Germinal center (tissue), 1 donor: ENCODE data around the gene CDIPT.
"Not testable (repeated sequence)": the region's sequence is repeated elsewhere in the genome, so short reads cannot be mapped to it uniquely, and the experiment has no call there.

ENCODE experiments used
- DNase-seq: peaks from one replicate; pipeline ENCODE4 v3.0.0; 2012; ENCODE audit warnings: mixed read lengths, low spot score

Gene CDIPT, protein sequence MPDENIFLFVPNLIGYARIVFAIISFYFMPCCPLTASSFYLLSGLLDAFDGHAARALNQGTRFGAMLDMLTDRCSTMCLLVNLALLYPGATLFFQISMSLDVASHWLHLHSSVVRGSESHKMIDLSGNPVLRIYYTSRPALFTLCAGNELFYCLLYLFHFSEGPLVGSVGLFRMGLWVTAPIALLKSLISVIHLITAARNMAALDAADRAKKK

DNA sequence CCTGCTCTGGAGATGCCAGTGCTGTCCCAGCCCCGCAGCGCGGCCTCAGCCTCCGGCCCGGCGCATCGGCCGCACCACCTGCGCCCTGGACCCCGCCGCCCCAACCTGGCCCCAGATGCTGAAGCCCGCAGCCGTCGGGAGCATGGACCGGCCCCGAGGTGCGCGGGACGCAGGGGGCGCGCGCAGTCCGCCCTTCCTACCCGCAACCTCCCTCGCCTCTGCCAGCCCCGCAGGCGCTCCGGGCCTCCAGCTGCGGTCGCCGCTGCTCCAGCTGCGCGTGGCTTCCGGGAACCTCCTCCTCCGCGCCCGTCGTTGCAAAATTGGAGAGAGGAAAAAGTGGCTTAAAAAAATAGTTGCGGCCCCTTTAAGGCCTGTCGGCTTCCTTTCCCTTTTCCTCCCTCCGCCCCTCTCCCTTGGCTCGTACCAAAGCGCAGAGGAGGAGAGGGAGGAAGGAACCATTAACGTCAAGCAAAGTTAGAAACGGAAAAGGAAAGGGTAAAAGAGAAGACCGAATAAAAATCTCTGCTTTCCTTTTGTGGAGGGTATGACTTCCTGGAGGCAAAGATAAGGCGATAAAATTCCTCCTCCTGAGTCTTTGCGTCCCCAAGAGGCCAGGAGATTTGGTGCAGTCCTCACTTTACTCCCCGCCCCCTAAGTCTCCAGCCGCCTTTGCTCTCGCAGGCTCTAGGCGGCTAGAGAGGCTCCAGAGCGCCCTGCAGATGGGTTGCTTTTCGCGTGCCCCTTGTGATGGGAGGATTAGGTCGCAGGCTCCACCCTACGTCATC lies at the start of gene CDIPT:
TSS of gene CDIPT (minus strand) at position 343 of the 785 bp plus-strand sequence. CDS start 369 bp downstream, outside the sequence.
- DNase-seq = peak; percentile 91

DNA sequence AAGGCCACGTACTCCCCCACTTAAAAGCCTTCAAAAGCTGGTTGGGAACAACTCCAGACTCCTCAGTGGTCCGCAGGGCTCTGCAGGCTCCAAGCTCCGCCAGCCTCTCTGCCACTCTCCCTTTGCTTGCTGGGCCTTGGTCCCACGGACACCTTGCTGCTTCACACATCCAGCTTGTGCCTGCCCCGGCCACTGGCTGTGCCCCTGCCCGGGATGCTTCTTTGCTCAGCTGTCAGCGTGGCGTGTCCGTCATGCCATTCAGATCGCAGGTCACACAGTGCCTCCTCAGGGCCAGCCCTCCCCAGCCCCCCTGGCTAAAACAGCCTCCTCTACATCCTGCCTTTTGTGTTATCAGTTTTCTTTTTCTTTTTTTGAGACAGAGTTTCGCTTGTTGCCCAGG lies 49.1 kb upstream of the CDIPT start:
- no peak for DNase-seq

DNA sequence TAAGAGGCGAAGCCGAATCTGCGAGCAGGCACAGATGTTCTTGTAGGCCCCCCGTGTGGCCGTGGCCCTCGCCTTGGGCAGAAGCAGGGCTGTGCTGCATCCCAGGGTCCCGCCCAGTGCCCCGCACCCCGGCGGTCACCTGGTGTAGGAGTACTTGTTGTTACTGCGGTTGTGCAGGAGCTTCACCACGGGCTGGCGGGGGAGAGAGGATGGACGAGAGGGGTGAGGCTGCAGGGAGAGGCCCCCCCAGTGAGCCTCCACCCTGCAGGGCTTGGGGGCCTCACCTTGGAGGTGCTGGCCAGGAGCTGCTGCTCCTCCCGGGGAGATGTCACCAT lies 48.6 kb upstream of the CDIPT start:
- no peak for DNase-seq

DNA sequence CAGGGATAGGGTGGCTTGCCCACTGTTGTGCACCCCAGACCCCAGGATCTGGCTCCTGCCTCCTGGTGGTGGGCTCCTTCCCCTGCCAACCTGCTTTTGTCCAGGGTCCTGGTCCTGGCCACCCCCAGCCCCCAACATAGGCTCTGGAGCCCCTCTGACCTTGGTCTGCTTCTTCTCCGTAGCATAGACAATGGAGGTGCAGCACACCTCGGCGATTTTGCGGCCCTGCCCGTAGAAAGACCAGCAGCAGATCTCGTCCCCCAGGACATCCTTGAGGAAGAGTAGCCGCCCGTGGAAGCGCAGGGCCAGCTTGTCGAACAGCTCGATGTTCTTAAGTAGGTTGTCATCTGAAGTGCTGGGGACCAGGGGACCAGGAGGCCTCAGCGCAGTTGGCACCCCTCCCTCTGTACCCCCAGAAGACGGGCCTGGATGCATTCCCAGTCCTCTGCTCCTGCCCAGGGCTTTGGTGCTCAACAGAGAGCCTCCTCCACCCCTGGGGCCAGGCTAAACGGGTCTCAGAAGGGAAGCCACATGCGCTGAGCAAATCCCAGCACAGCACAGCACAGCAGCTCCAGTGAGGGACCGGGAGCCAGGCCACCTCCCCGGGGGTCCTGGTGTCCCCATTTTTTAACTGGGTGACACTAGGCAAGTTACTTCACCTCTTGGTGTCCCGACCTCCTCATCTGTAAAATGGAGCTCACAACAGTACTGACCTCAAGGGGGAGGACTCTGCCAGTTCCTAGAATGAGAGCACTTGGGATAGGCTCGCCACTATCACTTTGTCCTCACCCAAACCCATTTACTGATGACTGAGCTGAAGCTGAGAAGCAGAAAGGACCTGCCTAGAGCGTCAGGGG lies 48.0 kb upstream of the CDIPT start:
- no peak for DNase-seq

DNA sequence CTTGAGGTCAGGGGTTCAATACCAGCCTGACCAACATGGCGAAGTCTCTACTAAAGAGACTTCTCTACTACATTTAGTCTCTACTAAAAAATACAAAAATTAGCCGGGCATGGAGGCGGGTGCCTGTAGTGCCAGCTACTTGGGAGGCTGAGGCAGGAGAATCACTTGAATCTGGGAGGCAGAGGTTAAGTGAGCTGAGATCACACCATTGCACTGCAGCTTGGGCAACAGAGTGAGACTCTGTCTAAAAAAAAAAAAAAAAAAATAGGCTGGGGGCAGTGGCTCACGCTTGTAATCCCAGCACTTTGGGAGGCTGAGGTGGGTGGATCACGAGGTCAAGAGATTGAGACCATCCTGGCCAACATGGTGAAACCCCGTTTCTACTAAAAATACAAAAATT lies 46.8 kb upstream of the CDIPT start:
- not testable (repeated sequence) for DNase-seq

DNA sequence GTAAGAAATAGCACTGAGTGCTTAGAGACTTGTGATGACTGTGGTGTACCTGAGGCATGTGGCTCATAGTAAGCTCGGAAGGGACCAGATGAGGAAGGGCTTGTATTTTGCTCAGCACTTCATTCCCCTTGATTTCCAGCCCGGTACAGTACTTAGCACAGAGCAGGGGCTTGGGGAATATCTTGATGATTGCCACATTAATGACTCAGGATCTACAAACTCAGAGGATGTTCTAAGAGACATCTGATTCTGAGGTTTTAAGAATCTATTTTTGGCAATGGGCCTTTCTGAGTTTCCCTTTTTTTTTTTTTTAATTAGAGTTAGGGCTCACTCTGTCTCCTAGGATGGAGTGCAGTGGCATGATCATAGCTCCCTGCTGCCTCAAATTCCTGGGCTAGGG lies 46.4 kb upstream of the CDIPT start:
- DNase-seq = no peak

DNA sequence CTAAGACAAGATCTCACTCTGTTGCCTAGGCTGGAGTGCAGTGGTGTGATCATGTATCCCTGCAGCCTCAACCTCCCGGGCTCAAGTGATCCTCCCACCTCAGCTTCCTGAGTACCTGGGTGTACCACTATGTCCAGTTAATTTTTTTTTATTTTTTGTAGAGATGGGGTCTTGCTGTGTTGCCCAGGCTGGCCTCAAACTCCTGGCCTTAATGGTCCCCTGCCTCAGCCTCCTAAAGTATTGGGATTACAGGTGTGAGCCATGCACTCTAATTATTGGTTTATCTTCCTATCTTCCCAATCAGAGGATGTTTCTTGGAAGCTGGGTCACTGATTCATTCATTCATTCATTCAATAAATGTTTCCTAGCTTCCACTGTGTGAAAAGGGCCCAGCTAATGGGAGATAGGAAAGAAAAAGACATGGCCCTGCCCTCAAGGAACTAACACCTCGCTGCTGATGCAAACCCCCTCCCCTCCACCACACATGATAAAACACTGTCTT lies 45.7 kb upstream of the CDIPT start:
- no peak for DNase-seq

DNA sequence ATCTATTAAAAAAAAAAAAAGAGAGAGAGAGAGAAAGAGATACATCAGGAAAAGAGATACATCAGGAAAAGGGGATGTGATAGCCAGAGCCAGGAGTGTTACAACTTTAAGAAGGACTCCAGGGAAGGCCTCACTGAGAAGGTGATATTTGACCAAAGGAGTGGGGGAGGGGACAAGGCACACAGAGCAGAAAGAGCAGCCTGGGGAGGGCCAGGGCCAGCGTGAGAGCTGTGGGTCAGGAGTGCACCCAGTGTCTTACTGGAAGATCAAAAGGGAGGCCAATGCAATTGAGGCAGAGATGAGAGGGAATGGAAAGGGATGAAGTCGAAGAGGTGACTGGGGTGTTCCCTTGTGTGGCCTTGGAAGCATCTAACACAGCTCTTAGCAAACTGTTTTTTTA lies 44.9 kb upstream of the CDIPT start:
- no peak for DNase-seq

DNA sequence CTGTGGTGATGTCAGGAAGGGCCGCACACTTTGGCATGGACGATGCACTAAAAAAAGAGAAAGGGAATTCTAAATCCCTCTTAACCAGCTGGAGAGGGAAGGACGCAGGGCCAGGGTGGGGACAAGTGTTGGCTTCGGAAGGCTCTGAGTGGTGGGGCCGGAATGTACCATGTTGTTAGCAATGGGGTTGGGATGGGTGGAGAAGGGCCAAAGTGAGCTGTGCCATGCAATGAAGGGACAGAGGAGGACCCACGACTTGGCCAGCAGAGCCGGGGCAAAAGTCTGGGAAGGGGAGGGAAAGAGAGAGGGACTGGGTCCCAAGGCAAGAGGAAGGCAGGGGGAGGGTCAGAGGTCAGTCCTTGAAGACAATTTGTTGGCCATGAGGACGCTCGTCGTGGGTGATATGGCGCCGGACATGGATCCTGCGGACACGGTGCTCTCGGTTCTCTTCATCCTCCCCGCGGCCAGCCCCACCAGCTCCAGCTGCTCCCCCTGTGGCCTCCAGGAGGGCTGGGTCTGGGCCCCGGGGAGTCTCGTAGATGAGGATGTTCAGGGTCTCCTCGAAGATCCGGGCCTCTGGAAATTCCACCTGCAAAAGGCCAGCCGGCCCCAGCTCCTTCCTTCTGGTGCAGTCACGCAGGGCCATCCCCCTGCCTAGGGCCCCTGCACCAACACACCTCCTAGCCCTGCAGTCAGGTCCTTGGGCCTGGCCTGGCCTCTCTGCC lies 43.7 kb upstream of the CDIPT start:
- no peak for DNase-seq

DNA sequence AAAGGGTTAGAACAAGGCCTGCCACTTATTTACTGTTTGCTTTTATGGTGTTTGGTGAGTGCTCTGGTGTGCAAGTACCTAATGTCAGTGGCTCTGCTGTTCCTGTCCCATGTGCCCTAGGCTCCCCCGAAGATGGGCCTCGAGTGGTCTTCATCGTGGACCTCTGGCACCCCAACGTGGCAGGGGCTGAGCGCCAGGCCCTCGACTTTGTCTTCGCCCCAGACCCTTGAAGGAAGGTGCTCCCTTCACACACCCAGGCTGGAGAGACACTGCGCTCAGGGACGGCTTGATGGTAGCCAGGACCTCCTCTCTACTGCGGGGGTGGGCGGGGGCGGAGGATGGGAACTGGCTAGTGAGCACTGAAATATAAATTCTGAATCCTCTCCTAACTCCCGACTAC lies 42.6 kb upstream of the CDIPT start:
- no peak for DNase-seq

DNA sequence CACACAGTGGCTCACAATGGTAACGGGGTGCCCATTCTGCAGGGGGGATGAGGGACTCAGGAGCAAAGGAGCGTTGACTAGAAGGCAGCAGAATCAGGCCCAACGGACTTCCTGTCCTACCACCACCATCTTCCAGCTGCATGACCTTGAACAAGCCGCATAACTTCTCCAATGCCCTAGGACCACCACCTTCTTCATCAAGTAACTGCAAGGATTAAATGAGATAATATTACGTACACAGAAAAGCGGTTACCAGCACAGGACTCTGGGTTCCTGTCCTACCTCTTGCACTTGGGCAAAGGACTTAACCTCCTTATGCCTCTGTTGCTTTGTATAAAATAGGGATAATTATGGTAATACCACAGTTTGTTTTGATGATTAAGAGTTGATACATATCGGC lies 41.9 kb upstream of the CDIPT start:
- no peak for DNase-seq

DNA sequence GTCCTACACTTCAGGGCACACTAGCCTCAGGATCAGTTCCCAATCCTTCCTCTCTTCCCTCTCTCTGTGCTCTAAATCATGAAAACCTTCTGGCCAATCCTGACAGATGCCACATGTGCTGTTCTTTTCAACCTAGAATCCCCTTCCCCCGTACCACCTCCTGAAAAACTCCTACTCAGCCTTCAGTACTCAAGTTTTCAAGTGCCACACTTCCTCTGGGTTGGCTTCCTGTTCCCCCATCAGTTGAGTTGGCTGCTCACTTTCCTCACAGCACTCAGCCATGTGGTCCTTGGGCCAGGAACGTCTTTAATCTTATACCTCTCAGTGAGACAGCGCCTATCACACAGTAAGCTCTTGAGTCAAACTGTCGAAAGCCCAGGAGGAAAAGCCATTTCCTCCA lies 40.6 kb upstream of the CDIPT start:
- DNase-seq = no peak

DNA sequence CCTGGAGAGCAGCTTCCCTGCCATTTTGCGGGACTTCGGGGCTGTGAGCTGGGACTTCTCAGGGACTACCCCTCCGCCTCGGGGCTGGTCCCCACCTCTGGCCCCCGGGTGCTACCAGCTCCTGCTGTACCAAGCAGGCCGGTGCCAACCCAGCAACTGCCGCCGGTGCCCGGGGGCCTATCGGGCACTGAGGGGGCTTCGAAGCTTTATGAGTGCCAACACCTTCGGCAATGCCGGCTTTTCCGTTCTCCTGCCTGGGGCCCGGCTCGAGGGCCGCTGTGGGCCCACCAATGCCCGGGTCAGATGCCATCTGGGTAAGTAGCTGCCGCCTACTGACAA lies 38.5 kb upstream of the CDIPT start:
- no peak for DNase-seq

DNA sequence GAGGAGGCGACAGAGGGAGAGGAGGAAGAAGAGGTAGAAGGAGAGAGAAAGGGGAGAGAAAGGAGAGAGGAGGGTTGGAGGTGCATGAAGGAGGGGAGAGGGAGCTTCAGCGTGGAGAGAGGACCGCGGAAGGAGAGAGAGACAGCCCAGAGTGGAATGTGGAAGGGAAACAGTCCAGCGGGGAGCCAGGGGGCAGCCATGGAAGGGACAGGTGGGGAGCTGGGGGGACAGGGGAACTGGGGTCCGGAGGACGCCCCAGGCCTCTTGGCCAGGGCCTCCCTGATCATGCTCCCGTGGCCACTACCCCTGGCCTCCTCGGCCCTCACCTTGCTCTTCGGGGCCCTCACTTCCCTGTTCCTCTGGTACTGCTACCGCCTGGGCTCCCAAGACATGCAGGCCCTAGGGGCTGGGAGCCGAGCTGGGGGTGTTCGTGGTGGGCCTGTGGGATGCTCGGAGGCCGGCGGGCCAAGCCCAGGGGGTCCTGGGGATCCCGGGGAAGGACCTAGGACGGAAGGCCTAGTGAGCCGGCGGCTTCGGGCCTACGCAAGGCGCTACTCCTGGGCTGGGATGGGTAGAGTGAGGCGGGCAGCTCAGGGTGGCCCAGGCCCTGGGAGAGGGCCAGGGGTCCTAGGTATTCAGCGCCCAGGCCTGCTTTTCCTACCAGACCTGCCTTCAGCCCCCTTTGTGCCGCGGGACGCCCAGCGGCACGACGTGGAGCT lies 38.0 kb upstream of the CDIPT start:
- no peak for DNase-seq

DNA sequence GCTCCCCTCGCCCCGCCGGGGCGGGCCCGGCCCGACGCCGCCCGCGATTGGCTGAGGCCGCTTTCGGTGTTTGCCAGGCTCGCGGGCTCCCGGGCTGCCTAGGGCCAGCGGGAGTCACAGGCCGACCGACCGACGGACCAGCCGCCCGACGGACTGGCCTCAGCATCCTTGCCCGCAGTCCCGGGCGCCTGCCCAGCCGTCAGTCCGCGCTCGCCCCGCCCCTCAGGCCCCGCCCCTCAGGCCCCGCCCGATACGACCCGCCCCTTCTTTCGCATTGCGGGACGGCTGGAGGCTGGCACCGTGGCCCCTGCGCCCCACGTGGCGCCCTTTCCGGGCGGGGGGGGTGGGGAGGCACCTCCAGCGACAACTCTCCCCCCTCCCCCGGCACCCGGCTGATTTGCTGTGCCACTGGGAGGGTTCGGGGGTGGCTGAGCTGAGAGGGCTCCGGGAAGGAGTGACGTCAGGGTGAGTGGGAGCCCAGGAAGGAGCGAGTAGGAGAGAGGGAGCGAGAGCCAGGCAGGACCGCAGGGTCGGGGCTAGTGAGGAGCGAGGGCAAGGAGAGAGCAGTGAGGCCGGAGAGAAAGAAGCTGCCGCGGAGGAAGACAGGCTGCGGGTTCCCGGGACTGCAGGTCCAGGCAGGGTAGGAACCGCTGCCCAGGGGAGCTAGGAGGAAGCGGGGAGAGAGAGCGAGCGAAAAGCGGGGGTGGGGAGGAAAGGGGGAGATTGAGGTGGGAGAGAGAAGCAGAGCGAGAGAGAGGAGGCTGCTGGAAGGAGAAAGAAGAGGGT lies 37.3 kb upstream of the CDIPT start, which contains the start of gene ASPHD1:
TSS of gene ASPHD1 (plus strand) at position 387 of the 786 bp plus-strand sequence. CDS start 484 bp downstream, outside the sequence.
- DNase-seq = peak; percentile 88

DNA sequence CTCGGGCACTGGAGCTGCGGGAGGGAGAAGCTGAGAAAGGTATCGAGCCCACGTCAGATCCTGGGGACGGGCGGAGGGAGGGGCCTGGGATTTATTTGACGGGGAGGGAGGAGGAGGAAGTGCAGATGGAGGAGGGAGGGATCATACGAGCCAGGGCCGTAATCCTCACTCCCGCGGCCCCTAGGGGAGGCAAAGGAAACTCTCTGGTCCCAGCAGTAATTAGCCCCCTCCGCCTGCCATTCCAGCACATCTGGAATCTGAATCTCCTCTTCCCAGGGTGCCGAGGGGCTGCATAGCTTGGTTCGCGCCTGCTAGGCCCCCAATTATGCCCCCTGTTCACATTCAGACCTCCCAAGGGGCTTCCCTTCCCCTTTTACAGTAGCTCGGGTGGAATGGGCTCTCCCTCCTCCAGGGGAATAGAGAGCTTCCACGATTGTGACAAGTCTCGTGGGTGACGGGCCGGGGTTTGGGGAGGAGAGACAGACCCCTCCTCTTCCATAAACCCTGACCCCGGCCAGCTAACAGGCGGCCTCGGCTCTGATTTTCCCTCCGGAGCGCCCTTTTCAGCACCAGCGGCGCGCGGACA lies 36.6 kb upstream of the CDIPT start, which contains the start of gene SEZ6L2:
TSS of gene SEZ6L2 (minus strand) at position 35 of the 586 bp plus-strand sequence. CDS start 531 bp downstream, outside the sequence.
- no peak for DNase-seq

DNA sequence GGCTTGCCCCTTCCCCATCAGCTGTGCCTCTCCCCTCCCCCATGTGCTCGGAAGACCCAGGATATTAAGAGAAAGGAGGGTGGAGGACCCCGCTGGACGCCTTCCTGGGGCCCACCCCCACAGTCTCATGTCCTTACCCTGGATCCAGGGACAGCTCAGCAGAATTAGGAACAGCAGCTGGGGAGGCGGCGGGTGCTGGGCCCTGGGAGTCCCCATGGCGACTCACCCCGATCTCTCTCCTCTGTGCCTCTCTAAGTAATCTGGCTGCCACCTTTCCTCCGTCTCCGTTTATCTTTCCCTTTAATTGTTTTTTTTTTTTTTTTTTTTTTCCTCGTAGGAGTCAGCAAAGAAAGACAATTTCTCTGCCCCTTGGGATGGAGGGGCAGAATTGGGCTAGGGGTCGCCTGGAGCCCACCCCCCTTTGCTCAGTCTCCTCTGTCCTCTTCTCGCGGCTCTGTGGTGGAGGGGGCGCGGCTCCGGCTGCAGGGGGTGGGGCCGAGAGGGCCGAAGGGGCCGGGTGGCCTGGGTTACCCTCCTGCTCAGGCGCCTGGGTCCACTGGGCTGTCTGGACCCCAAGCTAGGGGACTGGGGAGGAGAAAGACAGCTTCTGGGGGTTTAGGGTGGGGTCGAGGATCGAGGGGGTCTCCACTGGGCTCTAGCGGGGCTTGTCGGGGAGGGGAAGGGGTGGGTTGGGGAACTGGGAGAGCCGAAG lies 35.9 kb upstream of the CDIPT start:
- DNase-seq = no peak

DNA sequence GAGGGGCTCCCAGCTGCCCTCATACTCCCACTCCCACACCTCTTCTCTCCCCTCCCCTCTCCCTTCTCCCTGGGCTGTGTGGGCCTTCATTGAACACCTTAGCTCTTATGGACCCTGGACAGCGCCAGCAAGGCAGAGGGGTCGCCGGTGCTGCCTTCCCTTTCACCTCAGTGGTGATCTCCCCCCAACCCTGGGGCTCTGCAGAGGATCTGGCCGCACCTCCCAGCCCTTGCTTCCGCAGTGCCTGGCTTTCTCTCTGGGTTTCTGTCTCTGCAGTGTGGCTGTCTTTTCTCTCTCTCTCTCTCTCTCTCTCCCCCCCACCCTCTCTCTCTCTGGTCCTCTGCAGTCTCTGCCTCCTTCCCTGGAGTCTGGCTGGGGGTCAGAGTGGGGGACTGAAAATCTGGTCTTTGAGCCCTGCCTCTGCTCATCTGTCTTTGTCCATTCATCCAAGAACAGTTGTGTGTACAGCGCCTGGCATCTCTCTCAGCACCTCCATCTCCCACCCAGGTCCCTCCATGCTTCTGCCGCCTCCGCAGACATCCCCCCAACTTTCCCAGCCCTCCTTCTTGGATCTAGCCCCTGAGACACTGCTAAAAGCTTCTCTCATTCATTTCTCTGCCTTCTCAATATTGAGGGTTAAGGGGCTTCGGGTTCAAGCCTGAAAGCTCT lies 35.2 kb upstream of the CDIPT start:
- no peak for DNase-seq

DNA sequence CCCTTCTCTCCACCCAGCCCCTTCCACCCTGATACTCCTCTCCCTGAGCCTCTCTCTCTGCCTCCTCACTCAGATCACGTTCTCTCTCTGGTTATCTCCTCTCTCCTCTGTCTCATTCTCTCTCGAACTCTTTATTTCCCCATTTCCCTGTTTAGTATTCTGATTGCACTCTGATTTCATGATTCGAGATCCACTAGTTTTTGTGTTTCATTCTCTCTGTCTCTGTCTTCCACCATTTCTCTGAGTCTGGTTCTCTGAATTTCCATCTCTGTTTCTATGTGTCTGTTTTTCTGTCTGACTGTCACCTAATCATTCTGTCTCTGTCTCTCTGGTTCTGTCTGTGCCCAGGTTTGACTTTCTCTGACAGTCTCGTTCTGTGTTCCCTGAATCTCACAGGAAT lies 34.3 kb upstream of the CDIPT start:
- no peak for DNase-seq
